ENCODE results near the gene TSC2. TPM values are rescaled to one million over a fixed set of nuclear protein-coding genes. Genes with fewer than 3 reads are reported as not detected.

Gene TSC2
- total and polyA plus RNA-seq, 9 of the 15 experiments (the other 6 are each of a cell fraction or from before 2014, with no cell fraction given), result 1.3 to 68.1 (median 16.6) TPM

- no peak for TF ChIP-seq ZNF609 (CRISPR knock-in tag; IDR thresholded peaks at IDR 0.05; ENCODE audit: borderline replicate concordance)
- no peak for TF ChIP-seq EZH2 (IDR thresholded peaks at IDR 0.05; ENCODE audit: borderline replicate concordance, low read depth, low read length)
- TF ChIP-seq MAFF (IDR thresholded peaks at IDR 0.05; ENCODE audit: low read length), result no peak
- TF ChIP-seq KLF1 (tag; IDR thresholded peaks at IDR 0.05), result peak; percentile 56; the same call in 1 of the 2 replicates
- TF ChIP-seq ZNF217 (CRISPR knock-in tag; IDR thresholded peaks at IDR 0.05), result 0 out of 2 replicates have a peak, but pooled peaks have one; percentile 6
- no peak for TF ChIP-seq MEF2A (IDR thresholded peaks at IDR 0.05; ENCODE audit: control insufficient read depth, low read depth, low read length)
- TF ChIP-seq MEIS2 (IDR thresholded peaks at IDR 0.05; ENCODE audit: partially characterized antibody), result peak; percentile 28
- TF ChIP-seq RBM14 (IDR thresholded peaks at IDR 0.05; ENCODE audit: borderline replicate concordance, insufficient read depth, low read depth, low read length), result no peak
- TF ChIP-seq SIX5 (IDR thresholded peaks at IDR 0.05; ENCODE audit: borderline replicate concordance in 1 of 2, insufficient read depth in 1 of 2, low read depth in 1 of 2, low read length in 2 of 2), result no peak
- TF ChIP-seq ZNF75A (CRISPR knock-in tag; IDR thresholded peaks at IDR 0.05), result no peak
- no peak for TF ChIP-seq ELF2 (CRISPR knock-in tag; IDR thresholded peaks at IDR 0.05)
- no peak for TF ChIP-seq ILF3 (IDR thresholded peaks at IDR 0.05; ENCODE audit: borderline replicate concordance)
- no peak for TF ChIP-seq ARID2 (IDR thresholded peaks at IDR 0.05)
- TF ChIP-seq ZBTB7A (IDR thresholded peaks at IDR 0.05; ENCODE audit: borderline replicate concordance, control insufficient read depth, low read depth, low read length), result no peak
- TF ChIP-seq C11orf30 (IDR thresholded peaks at IDR 0.05; ENCODE audit: low read depth), result no peak
- no peak for TF ChIP-seq ZNF583 (CRISPR knock-in tag; IDR thresholded peaks at IDR 0.05)
- no peak for TF ChIP-seq ERF (CRISPR knock-in tag; IDR thresholded peaks at IDR 0.05)
- no peak for TF ChIP-seq KLF13 (tag; IDR thresholded peaks at IDR 0.05; ENCODE audit: borderline replicate concordance, low read depth)
- TF ChIP-seq NRF1 (conservative IDR thresholded peaks at IDR 0.05 in 1 of 2, IDR thresholded peaks at IDR 0.05 in 1 of 2), result no peak
- no peak for TF ChIP-seq STAG1 (CRISPR knock-in tag; IDR thresholded peaks at IDR 0.05; ENCODE audit: borderline replicate concordance)
- no peak for TF ChIP-seq ZNF398 (CRISPR knock-in tag; IDR thresholded peaks at IDR 0.05)
Measured at GRCh38 chr16:2015117-2015946, 32.5 kb upstream of the TSC2 start (continued).

All from K562 (cell line).